ENCODE data around the gene GRID2.
"Not testable (repeated sequence)": the region's sequence is repeated elsewhere in the genome, so short reads cannot be mapped to it uniquely, and the experiment has no call there.

GRID2 gene

DNA sequence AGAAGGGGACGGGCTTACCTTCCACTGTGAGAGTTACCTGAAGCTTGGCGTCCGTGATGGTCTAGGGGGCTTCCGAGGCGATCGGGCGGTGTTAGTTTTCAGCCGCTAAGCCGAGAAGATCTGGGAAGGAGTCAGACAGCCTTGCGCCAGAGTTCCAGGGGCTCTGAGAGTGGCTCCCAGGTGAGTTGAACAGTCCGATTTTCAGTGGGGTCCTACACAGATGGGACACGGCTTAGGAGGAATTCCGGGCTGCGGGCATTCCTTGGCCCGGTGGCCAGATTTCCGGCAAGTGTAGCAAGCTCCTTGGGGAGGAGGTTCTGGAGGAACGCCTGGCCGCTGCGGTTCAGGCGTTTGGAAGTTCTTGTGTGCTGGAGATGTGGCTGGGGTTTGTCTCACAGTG, 138.4 kb downstream of the GRID2 start:
- not testable (repeated sequence) for DNase-seq (ENCODE audit: low spot score)

DNA sequence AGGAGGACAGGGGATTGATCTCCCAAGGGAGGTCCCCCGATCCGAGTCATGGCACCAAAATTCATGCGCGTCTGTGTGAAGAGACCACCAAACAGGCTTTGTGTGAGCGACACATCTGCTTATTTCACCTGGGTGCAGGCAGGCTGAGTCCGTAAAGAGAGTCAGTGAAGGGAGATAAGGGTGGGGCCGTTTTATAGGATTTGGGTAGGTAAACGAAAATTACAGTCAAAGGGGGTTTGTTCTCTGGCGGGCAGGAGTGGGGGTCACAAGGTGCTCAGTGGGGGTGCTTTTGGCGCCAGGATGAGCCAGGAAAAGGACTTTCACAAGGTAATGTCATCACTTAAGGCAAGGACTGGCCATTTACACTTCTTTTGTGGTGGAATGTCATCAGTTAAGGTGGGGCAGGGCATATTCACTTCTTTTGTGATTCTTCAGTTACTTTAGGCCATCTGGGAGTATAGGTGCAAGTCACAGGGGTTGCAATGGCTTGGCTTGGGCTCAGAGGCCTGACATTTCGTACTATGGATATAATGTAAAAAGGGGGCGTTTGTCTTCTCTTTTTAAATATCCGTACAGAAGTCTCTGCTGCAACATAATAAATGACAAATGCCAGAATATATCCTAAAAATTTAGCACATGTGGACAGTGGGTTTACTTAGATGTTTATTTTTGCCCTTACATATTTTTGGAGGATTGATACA, 140.5 kb downstream of the GRID2 start:
- not testable (repeated sequence) for DNase-seq (ENCODE audit: low spot score)

DNA sequence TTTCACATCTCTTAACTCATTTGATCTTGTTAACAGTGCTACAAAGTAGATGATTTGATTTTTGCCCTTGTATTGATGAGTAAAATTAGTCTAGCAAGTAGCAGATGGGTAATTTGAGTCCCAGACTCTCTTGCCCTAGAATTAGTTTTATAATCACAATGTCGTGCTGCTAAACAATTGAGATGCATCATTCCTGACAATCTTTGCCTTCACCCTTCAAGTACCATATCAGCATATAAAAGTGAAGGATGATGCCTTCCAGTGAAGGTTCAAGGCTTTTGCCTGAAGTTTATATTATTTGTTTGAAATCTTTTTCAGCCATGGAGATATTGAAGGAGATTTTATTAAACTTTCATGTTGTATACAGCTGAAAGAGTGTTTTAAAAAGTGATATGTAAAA, 141.4 kb downstream of the GRID2 start:
- no peak for DNase-seq (ENCODE audit: low spot score)

DNA sequence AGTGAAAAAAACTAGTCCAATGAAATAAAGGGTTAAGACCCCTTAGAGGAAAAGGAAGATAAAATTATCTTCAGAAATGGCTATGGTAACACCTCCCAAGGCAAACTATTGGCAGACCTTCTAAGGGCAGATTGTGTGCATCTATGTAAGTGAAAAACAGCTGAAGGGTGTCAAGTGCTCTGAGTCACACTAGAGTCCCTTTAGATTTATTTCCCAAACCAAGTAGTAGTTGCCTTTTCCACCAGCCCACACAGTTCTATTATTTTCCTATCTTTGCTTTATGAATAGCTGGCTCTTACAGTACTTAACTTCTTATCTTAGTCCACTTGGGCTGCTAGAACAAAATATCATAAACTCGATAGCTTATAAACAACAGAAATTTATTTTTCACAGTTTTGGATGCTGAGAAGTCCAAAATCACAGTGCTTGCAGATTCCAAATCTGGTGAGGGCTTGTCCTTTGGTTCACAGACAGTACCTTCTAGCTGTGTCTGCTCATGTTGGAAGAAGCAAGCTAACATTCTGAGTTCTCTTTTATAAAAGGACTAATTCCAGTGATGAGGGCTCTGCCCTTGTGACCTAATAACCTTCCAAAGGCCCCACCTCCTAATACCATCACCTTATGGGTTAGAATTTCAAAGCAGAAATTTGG, 143.6 kb downstream of the GRID2 start:
- no peak for DNase-seq (ENCODE audit: low spot score)

DNA sequence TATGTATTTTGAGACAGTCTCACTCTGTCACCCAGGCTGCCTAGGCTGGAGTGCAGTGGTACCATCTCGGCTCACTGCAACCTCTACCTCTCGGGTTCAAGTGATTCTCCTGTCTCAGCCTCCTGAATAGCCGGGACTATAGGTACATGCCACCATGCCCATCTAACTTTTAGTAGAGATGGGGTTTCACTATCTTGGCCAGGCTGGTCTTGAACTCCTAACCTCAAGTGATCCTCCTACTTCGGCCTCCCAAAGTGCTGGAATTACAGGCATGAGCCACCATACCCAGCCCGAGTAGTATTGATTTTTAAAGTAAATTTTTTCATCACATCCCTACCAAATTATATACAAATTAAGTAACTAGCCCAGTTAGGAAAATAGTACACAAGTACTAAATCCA, 144.4 kb downstream of the GRID2 start:
- DNase-seq (ENCODE audit: low spot score) = not testable (repeated sequence)

DNA sequence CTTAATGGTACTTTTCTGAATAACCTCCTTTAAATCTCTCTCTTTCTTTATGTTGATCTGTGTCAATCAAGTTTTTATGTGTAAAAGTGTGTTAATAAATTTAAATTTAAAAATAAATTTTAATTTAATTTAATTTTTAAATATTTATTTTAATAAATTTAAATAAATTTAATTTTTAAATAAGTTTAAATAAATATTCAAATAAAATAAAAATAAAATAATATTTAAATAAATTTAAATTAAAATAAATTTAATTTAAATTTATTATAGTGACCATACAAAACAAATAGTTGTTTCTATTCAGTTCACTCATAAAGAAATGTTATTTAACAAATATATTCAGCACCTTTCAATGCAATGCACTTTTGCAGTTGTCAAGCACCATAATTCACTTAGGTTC, 146.9 kb downstream of the GRID2 start:
- DNase-seq (ENCODE audit: low spot score) = no peak

DNA sequence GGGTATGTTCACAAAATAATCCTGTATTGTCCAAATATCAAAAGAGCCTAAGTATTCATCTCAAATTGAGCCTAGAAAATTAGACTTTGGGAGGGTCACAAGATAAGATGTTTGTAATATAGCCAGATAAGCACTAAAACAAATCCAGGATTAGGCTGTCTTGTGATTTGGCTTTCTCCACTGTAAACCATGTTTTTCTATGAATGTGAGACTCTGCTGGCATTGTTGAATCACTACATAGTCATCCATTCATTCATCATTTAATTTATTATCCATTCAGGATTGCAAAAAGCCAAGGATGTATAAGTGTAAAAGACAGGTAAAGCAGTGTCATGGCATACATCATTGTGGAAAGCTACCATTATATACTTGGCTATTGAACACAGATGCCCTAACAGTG, 148.0 kb downstream of the GRID2 start:
- DNase-seq (ENCODE audit: low spot score) = no peak

DNA sequence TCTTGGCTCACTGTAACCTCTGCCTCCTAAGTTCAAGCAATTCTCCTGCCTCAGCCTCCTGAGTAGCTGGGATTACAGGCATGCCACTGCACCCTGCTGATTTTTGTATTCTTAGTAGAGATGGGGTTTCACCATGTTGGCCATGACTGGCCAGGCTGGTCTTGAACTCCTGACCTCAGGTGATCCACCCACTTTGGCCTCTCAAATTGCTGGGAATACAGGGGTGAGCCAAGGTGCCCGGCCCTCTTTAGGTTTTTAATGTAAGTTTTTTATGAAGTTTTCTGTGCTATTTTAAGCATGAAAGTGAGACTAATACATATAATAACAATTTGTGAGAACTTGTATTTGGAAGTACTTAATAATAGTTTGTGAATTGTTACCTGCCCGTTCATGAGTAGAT, 148.6 kb downstream of the GRID2 start:
- DNase-seq (ENCODE audit: low spot score) = not testable (repeated sequence)

DNA sequence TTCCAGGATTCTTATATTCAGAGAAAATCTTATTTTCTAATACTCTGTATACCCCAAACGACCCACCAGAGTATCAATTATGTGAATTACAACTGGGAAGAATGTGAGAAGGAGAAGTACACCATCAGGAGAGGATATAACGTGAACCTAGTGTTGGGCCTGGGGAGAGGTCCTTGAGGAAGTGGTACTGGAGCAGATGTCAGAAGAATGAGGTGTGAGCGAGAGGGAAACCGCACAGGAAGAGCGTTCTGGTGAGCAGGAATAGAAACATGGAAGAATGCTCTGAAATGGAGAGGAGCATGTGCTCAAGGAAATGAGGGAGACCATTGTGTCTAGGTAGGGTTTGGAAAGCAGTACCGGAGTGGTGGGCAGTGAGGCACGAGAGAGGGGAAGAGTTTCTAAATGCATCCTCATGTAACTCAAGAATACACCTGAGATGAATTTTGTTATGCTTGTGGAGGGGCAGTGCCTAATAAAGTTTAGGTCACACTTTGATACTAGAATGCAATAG, 151.6 kb downstream of the GRID2 start:
- DNase-seq (ENCODE audit: low spot score) = no peak

DNA sequence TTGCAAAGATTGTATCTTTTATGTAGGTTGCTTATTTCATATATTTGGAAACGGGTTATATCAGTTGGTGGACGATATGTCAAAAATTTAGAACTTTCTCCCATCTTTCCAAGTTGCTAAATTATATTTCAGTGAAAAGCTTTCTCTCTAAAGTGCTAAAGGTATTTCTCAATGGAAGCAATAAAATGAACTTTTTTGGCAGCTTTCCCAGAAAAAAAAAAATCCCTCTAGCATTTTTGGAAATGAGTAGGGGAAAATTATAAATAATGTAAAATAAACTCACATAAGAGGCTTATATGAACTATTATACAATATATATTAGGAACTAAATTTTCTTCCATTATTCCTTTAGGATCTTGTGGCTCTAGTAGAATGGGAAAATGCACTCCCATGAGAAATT, 152.2 kb downstream of the GRID2 start:
- no peak for DNase-seq (ENCODE audit: low spot score)

DNA sequence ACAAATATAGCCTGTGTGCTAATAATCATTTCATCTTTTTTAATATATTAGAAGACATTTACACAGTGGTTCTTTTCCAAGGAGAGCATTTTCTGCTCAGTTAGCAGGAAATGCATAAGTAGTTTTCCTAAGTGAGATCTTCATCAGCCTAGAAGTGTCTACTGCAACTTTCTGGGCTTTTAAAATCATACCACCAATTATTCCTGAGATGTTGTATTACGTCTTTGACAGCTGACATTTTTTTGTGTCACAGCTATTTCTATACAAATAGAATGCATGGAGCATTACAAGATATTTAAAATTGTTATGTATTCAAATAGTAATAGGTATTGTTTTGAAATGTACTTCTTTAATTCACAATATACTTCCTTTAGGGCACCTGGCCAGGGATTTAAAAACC, 158.0 kb downstream of the GRID2 start:
- DNase-seq (ENCODE audit: low spot score) = no peak

DNA sequence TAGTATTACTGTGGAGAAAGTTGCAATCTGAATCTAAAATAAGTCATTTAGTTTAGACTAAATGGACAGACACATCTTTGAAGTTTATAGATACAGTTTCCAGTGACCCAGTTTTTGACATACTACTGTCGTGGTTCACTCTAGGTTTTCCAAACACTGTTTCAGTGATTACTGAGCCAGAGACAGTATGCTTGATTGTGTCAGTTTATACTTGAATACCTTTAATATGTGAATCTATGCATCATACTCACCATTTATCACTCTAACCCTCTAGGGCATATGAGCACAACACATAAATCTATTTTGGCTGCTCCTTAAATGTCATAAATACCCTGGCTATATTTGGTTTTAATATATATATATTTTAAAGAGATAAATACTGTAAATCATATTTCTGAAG, 173.5 kb downstream of the GRID2 start:
- DNase-seq (ENCODE audit: low spot score) = no peak

DNA sequence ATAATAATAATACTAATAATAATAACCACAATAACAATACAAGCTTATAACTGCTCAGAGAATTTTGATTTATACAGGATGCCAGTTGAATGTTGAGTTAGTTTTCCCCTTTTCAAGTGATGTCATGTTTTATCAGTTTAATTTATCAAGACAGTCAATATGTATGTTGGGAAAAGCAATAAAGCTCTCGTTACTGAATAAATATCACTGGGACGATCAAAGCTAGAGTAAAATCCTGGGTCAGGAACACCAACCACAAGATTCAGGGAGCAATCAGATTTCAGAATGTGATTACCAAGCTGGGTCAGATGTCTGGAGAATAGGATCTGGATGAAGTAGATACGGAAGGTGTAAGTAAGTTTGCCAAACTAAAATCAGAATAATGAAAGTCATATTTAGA, 179.6 kb downstream of the GRID2 start:
- DNase-seq (ENCODE audit: low spot score) = no peak

DNA sequence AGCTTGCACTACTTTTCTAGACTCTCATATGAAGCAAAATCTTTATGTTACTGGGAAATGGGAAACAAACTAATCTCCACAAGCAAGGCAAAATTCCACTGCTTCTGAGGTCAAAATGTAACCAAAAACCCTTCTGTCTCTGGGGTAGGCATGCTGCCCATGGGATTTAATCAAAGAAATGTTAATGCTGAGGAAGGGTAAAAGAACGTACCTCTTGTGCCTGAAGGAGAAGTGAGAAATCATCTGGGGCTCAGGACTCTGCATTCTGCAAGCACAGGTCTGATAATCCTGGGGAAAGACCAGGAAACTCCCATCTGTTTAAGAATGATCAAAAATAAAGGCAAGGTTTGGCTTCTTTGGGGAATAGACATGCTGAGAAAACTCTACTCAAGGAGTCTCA, 184.7 kb downstream of the GRID2 start:
- no peak for DNase-seq (ENCODE audit: low spot score)

DNA sequence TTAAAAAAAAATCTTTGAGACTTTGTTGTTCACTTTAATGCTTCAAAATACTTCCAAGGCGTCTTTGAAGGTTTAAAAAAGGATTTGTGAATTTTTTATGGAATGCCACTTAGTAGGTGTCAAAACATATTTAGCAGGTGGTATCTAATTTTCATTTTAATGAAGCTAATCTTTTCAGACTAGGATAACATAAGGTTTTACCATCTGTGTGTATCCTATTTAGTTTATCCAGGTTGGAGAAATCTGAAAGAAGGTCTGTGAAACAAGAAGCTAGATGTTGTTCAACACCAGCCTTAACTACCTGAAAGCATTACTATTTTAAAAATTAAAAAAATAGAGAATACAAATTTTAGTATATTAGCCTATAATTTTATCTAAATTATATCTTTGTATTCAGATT, 193.4 kb downstream of the GRID2 start:
- DNase-seq (ENCODE audit: low spot score) = no peak

DNA sequence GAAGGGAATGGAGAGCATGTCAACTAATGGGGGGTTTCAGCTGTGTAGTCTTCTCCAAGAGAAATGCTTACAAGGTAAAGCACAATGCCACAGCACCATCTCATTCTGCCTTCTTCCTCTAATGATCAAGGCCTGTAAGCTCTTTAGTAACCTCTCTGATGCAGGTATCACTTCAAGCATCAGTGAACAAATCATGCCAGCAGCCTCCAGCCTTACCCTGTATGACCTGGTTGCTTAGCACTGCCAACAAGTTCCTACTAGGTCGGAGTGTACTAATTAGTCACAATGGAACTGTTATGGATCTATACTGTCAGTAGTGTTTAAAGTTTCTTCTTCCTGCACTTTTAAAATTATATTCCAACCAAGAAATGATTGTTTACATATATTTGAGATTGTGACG, 197.7 kb downstream of the GRID2 start:
- DNase-seq (ENCODE audit: low spot score) = no peak

DNA sequence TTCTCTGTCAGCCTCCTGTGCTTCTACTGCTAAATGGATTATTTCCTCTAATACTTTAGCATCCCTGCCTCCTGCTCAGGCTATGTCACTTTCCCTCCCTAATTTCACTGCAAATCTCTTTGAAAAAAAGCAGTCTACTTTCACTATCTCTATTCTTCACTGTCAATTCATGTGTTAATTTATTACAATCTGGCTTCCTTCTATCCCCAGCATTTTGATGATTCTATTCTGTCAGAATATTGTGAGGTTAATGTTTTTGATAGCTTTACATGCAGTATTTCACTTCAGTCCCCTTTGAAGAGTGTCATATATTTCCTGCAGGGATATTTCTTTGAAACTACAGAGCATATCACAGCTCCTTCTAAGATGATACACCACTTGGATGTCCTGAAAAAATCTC, 203.2 kb downstream of the GRID2 start:
- no peak for DNase-seq (ENCODE audit: low spot score)

DNA sequence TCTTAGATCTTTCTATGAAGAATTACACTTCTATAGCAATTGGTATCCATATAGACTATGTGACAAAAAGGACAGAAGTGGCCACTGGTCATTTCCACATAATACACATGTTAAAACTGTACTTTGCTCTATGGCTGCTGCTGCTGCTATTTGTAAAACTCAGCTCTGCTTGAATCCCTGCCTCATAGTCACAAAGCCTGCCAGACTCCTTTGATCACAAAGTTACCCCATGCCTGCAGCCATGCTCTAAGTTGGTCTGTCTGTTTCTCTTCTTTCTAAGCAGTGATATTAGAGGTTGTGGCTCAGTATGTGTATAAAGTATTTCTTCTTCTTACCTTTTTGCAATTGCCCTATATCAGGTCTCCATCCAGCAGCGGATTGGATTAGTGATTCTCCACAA, 210.9 kb downstream of the GRID2 start:
- no peak for DNase-seq (ENCODE audit: low spot score)

DNA sequence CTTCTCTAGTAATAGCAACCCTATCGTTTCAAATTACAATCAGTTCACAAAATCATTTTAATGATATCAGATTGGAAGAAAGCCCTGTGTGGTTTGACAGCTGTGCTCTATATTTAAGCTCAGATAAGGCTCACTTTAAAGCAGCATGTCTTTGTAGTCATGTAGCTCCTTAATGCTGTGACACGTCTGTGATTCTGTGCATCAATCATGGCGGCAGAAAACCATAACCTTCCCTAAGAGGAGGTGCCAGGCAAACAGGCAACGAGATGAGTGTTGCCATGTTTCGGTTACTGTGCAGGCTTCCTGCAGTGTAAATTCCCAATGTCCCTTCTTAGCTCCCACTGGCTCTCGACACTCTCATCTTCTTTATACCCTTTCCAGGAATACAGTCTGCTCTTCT, 212.7 kb downstream of the GRID2 start:
- DNase-seq (ENCODE audit: low spot score) = no peak

DNA sequence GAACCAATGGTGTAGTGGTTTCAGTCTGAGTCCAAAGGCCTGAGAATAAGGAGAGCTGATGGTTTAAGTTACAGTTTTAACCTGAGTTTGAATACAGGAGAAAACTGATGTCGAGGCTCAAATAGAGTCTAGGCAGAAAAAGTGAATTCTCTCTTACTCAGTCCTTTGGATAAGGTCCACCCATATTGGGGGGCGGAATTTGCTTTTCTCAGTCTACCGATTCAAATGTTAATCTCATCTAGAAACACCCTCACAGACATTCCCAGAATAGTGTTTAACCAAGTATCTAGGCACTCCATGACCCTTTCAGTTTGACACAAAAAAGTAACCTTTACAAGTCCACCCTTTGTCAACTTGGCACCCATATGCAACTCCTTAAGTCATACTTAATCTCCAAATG, 216.0 kb downstream of the GRID2 start:
- DNase-seq (ENCODE audit: low spot score) = no peak

DNA sequence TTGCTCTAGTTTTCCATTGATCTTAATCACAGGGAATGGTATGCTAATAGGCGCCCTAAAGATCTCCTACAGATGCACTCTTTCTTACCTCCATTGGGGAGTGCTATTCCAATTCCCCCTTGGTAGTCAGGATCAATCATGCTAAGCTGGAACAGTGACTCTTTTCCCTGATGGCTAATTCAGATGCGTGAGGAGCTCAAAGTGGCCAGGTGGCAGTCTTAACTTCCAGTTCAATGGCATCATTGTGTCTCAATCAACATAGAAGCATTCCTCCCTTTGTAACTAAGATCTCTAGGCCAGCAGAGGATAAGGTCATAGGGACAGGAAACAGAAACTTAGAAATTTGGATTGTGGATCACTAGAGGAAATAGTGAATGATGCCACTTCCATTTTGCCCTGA, 216.8 kb downstream of the GRID2 start:
- no peak for DNase-seq (ENCODE audit: low spot score)

DNA sequence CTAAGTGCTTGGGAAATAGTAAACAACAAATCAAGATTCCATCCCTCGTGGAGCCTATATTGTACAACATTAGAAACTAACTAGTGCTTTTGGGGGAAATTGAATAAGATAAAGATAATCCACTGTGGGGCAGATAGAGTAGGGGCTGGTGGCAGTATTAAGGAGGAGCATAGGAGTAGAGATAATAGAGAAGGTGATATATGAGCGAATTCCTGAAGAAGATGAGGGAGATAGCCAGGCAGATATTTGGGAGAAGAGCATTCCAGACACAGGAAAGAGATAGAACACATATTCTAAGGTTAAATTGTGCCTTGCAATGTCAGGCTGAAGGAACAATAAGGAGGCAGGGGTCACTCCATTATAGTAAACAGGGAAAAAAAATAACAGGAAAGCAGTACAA, 218.2 kb downstream of the GRID2 start:
- no peak for DNase-seq (ENCODE audit: low spot score)

DNA sequence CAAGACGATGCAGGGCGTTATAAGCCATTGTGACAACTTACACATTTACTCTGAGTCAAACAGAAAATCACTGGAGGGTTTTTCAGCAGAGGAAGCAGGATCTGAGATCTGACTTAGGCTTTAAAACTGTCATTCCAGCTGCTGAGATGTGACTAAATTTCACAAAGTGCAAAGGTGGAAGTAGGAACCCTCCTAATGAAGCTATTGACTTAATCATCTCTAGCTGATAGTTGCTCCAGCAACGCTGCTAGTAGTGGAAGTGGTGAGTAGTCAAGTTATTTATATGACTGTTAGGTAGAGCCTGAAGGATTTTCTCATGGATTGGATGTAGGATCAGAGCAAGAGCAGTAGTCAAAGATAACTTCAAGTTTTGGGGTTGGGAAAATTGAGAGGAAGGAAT, 218.6 kb downstream of the GRID2 start:
- DNase-seq (ENCODE audit: low spot score) = no peak

DNA sequence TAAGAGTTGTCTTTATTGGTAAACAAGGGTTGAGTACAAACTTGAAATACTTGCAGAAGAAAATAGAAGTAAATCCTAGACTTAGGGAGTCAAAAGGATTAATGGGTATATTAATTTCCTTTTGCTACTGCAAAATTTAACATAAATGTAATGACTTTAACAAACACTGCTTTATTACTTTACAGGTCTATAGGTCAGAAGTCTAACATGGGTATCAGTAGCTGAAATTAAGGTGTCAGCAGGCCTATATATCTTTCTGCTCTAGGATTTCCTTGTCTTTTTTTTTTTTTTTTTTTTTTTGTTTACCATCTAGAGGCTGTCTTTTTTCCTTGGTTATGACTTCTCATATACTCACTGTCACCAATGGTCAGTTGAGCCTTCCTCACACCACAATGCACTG, 220.4 kb downstream of the GRID2 start:
- no peak for DNase-seq (ENCODE audit: low spot score)

Data from activated CD4-positive, alpha-beta T cell treated with anti-CD3 and anti-CD28 coated beads, Interleukin-2, Interleukin-4, amounts not matched to agents 100 ng/mL and 50 ng/mL, durations not matched to agents 16 hours and 8 hours (primary cell).